ENCODE results near the gene GPR55.
"Not testable (repeated sequence)": the region's sequence is repeated elsewhere in the genome, so short reads cannot be mapped to it uniquely, and the experiment has no call there.

The GPR55 gene

GRCh38 chr2:230924470-230925341 lies at the start of gene GPR55:
Gene GPR55, minus strand, starts transcription at chr2:230925242. Its CDS starts 14,280 bp downstream, at chr2:230910962.
- peak; percentile 91 for DNase-seq

GRCh38 chr2:230974096-230974913 lies 49.3 kb upstream of the GPR55 start:
- DNase-seq = peak; percentile 94

- no peak for DNase-seq
Measured at GRCh38 chr2:230972046-230972445, 47.0 kb upstream of the GPR55 start.

- no peak for DNase-seq
Measured at GRCh38 chr2:230969659-230970015, 44.6 kb upstream of the GPR55 start.

GRCh38 chr2:230968921-230969658 lies 44.0 kb upstream of the GPR55 start:
- peak; percentile 57 for DNase-seq

- not testable (repeated sequence) for DNase-seq
Measured at GRCh38 chr2:230968314-230968713, 43.3 kb upstream of the GPR55 start.

- no peak for DNase-seq
Measured at GRCh38 chr2:230967113-230967512, 42.1 kb upstream of the GPR55 start.

- DNase-seq = no peak
Measured at GRCh38 chr2:230964136-230964730, 39.2 kb upstream of the GPR55 start.

- no peak for DNase-seq
Measured at GRCh38 chr2:230961091-230961491, 36.0 kb upstream of the GPR55 start.

- DNase-seq = no peak
Measured at GRCh38 chr2:230960026-230960425, 35.0 kb upstream of the GPR55 start.

GRCh38 chr2:230958820-230959756 lies 34.0 kb upstream of the GPR55 start:
- DNase-seq = no peak

- DNase-seq = peak; percentile 57
Measured at GRCh38 chr2:230957756-230958391, 32.8 kb upstream of the GPR55 start.

- peak; percentile 94 for DNase-seq
Measured at GRCh38 chr2:230956827-230957755, 32.0 kb upstream of the GPR55 start.

- DNase-seq = peak; percentile 55
Measured at GRCh38 chr2:230955163-230955737, 30.2 kb upstream of the GPR55 start.

- DNase-seq = no peak
Measured at GRCh38 chr2:230954746-230955145, 29.7 kb upstream of the GPR55 start.

- peak; percentile 75 for DNase-seq
Measured at GRCh38 chr2:230953845-230954244, 28.8 kb upstream of the GPR55 start.

GRCh38 chr2:230952226-230952956 lies 27.3 kb upstream of the GPR55 start:
- no peak for DNase-seq

- no peak for DNase-seq
Measured at GRCh38 chr2:230951396-230951795, 26.4 kb upstream of the GPR55 start.

GRCh38 chr2:230950874-230951339 lies 25.9 kb upstream of the GPR55 start:
- DNase-seq = no peak
